Gastroesophageal sphincter (tissue), 4 donors: ENCODE measurements around the gene ACOXL. TPM values are rescaled to one million over a fixed set of nuclear protein-coding genes. Genes with fewer than 3 reads are reported as not detected.
A peak's percentile ranks its signal among the peaks of the same experiment; 100 is the strongest.

ENCODE experiments used
- ATAC-seq: fragments of 150-250 bp; one replicate; pipeline ENCODE4 v1.9.1; 2016; ENCODE audit warnings: mild to moderate bottlenecking, moderate library complexity
- H3K27ac ChIP-seq, 4 donors: fragments of 200-600 bp; sonication (generic) in 3 of 4; 1 replicate in 3 of 4; 2 replicates in 1 of 4; pipeline ENCODE4 v1.5.1; 2016 to 2019
- H3K27me3 ChIP-seq: fragments of 200-600 bp; sonication (generic); one replicate; pipeline ENCODE4 v1.5.1; 2019
- H3K36me3 ChIP-seq, 2 donors: fragments of 200-600 bp; sonication (generic); one replicate each; pipeline ENCODE4 v1.5.1; 2019; ENCODE audit warnings: control low read depth in 1 of 2
- H3K4me1 ChIP-seq, 3 donors: fragments of 200-600 bp; sonication (generic); 1 replicate in 2 of 3; 2 replicates in 1 of 3; pipeline ENCODE4 v1.5.1; 2016 to 2019; ENCODE audit warnings: control low read depth in 2 of 3
- H3K4me3 ChIP-seq, 2 donors: fragments of 200-600 bp; sonication (generic); one replicate each; pipeline ENCODE4 v1.5.1; 2019; ENCODE audit warnings: mild to moderate bottlenecking in 1 of 2, moderate library complexity in 1 of 2
- H3K9me3 ChIP-seq, 3 donors: fragments of 200-600 bp; sonication (generic); one replicate each; pipeline ENCODE4 v1.5.1; 2017 to 2019; ENCODE audit warnings: control low read depth in 2 of 3
- EP300 ChIP-seq: sonication (generic); formaldehyde crosslinking; IDR thresholded peaks from one replicate; pipeline ENCODE4 v1.6.1; 2017; ENCODE audit warnings: antibody characterized with exemption, mild to moderate bottlenecking
- POLR2A ChIP-seq, 2 donors: fragments of 450-650 bp; IDR thresholded peaks; one replicate each; pipeline ENCODE4 v1.6.1; 2017; ENCODE audit warnings: antibody characterized with exemption in 2 of 2, mild to moderate bottlenecking in 2 of 2, moderate library complexity in 1 of 2
- POLR2AphosphoS5 ChIP-seq: sonication (generic); formaldehyde crosslinking; IDR thresholded peaks from one replicate; pipeline ENCODE4 v1.6.1; 2017; ENCODE audit warnings: antibody characterized with exemption
- WGBS, 2 donors: methylation state at CpG; one replicate each; pipeline ENCODE4 v1.1.5; 2018; ENCODE audit warnings: low coverage in 1 of 2; 5-methylcytosine and 5-hydroxymethylcytosine counted together
- total RNA-seq, 4 donors: library from RNA; depleted of rRNA; stranded (reverse); fragments of >200 nt; gene quantifications; one replicate each; pipeline ENCODE4 v1.1.0, GENCODE V29; 2016
- TF ChIP-seq, protein P1 (sequence below), 4 experiments: fragments of 200-600 bp in 2 of 4; fragments of 450-650 bp in 2 of 4; sonication (generic) in 1 of 4; IDR thresholded peaks; one replicate each; pipeline ENCODE4 v1.5.1; 2017 to 2019; ENCODE audit warnings: antibody characterized with exemption in 4 of 4, mild to moderate bottlenecking in 2 of 4, moderate library complexity in 2 of 4

The ACOXL gene
- total RNA-seq, 4 donors from 2014 or later = not detected

DNA sequence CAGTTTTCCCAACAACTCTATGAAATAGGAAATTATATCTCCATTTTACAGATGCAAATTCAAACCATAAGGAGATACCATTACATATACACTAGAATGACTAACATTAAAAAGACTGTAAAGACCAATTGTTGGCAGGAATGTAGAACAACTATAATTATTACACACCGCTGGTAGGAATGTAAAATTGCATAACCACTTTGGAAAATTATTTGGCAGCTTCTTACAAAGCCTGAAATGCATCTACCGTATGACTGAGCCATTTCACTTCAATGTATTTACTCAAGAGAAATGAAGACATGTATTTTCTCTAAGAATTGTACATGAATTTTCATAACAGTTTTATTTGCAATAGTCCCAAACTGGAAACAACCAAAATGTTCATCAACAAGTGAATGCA is 199.3 kb downstream of the ACOXL start:
- no peak overlapping the region for H3K27ac ChIP-seq
- H3K4me3 ChIP-seq = no peak overlapping the region
- H3K27me3 ChIP-seq = no peaks in the 10 kb centered on the region
- H3K36me3 ChIP-seq = no peaks in the 10 kb centered on the region
- no peaks in the 10 kb centered on the region for H3K4me1 ChIP-seq
- peak; percentile 53 for ATAC-seq
- peaks cover 0 to 9% (median 0%) of the 10 kb centered on the region in 3 donors for H3K9me3 ChIP-seq
- 31 to 37% methylated on average over 2 of the region's 2 CpGs for WGBS, 2 donors
- TF ChIP-seq, protein P1, sequence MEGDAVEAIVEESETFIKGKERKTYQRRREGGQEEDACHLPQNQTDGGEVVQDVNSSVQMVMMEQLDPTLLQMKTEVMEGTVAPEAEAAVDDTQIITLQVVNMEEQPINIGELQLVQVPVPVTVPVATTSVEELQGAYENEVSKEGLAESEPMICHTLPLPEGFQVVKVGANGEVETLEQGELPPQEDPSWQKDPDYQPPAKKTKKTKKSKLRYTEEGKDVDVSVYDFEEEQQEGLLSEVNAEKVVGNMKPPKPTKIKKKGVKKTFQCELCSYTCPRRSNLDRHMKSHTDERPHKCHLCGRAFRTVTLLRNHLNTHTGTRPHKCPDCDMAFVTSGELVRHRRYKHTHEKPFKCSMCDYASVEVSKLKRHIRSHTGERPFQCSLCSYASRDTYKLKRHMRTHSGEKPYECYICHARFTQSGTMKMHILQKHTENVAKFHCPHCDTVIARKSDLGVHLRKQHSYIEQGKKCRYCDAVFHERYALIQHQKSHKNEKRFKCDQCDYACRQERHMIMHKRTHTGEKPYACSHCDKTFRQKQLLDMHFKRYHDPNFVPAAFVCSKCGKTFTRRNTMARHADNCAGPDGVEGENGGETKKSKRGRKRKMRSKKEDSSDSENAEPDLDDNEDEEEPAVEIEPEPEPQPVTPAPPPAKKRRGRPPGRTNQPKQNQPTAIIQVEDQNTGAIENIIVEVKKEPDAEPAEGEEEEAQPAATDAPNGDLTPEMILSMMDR (IDR thresholded peaks at IDR 0.05) = peak in 2 of 4 experiments; percentile 13 to 39
- no peak for TF ChIP-seq EP300

DNA sequence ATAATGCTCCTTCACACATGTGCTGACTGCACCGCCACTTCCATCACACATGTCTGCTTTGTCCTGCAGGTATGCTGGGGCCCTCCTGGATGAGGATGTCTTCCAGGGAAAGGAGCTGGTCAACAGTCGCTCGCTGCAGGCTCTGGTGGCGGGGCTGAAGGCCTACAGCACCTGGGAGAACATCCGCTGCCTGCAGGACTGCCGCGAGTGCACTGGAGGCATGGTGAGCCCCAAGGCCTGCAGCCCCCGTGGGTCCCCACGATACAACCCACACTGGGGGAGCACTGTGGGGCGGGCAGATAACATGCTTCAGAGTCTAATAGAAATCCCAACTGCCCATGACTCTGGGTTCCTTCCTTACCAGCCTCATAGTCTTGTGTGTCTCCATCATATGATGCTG is 201.0 kb downstream of the ACOXL start:
- Histone ChIP-seq H3K4me1 (no peaks in the 10 kb centered on the region), H3K27me3 (peaks cover 4% of the 10 kb centered on the region), H3K27ac (no peak overlapping the region), H3K4me3 (no peak overlapping the region), H3K36me3 (no peaks in the 10 kb centered on the region), H3K9me3 (peaks cover 0 to 9% (median 0%) of the 10 kb centered on the region in 3 donors)
- no peak for ATAC-seq
- no CpG with 5 or more reads among the region's 10 CpGs for WGBS, 2 donors
- no peak for TF ChIP-seq POLR2AphosphoS5
- TF ChIP-seq POLR2A (IDR thresholded peaks at IDR 0.05) = no peak
- no peak for TF ChIP-seq EP300
- TF ChIP-seq, protein P1 (IDR thresholded peaks at IDR 0.05) = no peak

DNA sequence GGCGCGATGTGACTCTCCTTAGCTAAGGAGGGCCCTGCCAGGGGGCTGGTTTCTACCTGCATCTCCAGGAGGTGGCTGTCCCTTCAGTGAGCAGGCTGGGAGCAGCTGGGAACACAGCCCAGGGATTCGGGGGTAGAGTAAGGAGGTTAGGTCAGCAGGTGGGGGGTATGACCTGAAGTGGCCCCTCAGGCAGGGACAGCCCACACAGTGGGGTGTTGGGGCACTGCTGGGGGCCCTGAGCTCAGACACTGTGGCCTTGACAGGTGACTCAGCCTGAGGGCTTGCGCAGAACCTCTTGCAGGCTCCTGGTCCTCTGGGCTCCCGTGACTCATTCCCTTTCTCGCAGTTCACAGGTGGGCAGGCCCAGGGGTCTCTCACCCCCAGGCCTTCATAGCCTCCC is 202.6 kb downstream of the ACOXL start:
- ATAC-seq = no peak
- Histone ChIP-seq H3K27me3 (peaks cover 4% of the 10 kb centered on the region), H3K4me1 (no peaks in the 10 kb centered on the region), H3K27ac (no peak overlapping the region), H3K36me3 (no peaks in the 10 kb centered on the region), H3K4me3 (no peak overlapping the region), H3K9me3 (peaks cover 0 to 3% (median 0%) of the 10 kb centered on the region in 3 donors)
- TF ChIP-seq POLR2A (IDR thresholded peaks at IDR 0.05) = no peak
- no peak for TF ChIP-seq EP300
- no peak for TF ChIP-seq POLR2AphosphoS5
- TF ChIP-seq, protein P1 (IDR thresholded peaks at IDR 0.05) = no peak
- WGBS, 2 donors = 100% methylated on average over 1 of the region's 6 CpGs

DNA sequence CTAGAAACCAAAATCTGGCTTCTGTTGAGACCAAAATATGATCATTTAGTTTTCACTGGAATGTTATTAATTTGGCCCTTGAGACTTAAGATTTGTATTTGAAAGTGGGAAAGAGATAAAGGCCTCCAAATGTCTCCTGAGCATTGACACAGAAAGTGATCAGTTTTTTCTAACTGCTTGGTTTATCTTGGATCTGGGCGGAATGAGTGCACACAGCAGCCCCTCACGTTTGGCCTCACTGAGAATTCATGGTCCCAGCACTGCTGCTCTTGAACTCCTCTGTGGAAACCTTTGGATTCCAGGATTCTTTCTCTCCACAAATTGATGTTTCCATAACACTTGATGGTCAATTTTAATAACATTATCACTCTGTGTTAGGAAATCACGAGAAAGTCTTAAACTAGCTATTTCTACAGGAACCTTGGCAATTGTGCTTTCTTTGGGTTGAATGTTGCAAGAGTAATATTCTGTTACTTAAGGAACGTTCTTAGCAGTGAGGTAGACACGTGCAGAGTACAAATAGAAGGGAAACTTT is 208.1 kb downstream of the ACOXL start:
- Histone ChIP-seq H3K4me3 (no peak overlapping the region), H3K27ac (no peak overlapping the region), H3K4me1 (no peaks in the 10 kb centered on the region), H3K27me3 (peaks cover 4% of the 10 kb centered on the region), H3K36me3 (no peaks in the 10 kb centered on the region), H3K9me3 (no peaks in the 10 kb centered on the region)
- ATAC-seq = no peak
- TF ChIP-seq POLR2A (IDR thresholded peaks at IDR 0.05) = no peak
- no peak for TF ChIP-seq POLR2AphosphoS5
- TF ChIP-seq, protein P1 (IDR thresholded peaks at IDR 0.05) = no peak
- no peak for TF ChIP-seq EP300
- WGBS, 2 donors = 66 to 76% methylated on average over 4 to 5 of the region's 5 CpGs

DNA sequence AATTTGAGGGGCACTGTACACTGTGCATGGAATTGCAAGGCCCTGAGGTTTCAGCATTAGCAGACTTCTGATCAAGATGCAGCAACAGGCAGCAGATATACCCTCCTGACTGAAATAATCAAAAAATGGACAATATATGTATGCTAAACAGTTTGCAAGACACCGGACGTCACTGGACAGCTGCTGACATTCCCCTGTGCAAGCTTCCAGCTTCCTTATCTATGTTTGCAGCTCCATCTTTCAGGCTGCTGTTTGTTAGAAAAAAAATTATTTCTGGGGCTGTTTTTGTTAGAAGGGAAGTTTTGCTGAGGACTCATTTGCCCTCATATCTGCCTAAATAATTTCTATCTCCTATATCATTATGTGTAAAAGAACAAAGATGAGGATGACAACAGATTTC is 208.9 kb downstream of the ACOXL start:
- no peak for TF ChIP-seq POLR2A (IDR thresholded peaks at IDR 0.05)
- TF ChIP-seq, protein P1 (IDR thresholded peaks at IDR 0.05) = no peak
- no peak for TF ChIP-seq POLR2AphosphoS5
- TF ChIP-seq EP300 = no peak
- H3K27ac ChIP-seq = no peak overlapping the region
- H3K36me3 ChIP-seq = no peaks in the 10 kb centered on the region
- H3K9me3 ChIP-seq = no peaks in the 10 kb centered on the region
- H3K4me1 ChIP-seq = no peaks in the 10 kb centered on the region
- ATAC-seq = no peak
- WGBS, 2 donors = 60 to 76% methylated on average over 2 of the region's 2 CpGs
- H3K27me3 ChIP-seq = peaks cover 4% of the 10 kb centered on the region
- no peak overlapping the region for H3K4me3 ChIP-seq
